Measurements from ENCODE around the gene ZDHHC14. TPM values are rescaled to one million over a fixed set of nuclear protein-coding genes. Genes with fewer than 3 reads are reported as not detected.

ZDHHC14 gene
- total RNA-seq, 2 donors from 2014 or later = 10.2 to 10.6 TPM

DNA sequence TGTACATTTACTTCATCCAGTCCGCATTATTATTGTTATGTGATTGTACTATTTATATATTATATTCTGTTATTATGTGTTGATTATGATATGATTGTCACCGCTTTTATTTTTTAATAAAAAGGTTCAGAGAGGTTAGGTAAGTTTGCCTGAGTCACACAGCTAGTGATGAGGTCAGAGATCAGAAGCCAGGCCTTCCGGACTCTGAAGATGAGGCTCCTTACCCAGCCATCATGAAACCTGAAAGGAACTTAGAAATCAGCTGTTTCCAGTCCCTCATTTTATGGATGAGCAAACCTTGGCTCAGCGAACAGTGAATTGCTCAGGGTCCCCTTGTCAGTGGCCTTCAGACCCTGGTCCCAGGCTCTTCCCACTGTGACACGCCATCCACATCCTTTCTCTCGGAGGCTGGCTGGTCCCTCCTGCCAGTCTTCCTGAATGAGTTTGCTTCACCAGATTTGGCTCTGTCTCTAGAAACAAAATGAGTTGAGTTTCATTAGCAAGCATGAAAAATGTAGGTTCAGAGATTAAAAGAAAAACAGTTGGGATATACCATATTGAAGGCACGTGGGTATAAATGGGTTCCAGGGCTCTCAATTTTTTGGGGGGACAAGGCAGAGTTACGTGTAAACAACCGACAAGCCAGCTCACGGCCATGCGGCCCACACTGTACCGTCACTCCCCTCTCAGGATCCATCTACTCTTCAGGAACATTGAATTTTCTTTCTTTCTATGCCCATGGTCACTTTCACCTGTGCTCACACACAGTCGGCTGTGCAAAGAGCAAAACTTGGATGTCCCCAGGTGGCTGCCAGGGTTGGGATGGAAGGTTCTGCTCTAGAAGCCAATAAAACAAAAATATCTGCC is 132.9 kb downstream of the ZDHHC14 start:
- no peaks in the 10 kb centered on the region for H3K36me3 ChIP-seq (replicated peaks in 1 of 2; ENCODE audit: insufficient read depth in 1 of 2, low read depth in 2 of 2)
- no peaks in the 10 kb centered on the region for H3K27me3 ChIP-seq
- intact Hi-C loops (cut with DNase I) = no loop called here
- ATAC-seq = no peak
- peaks cover 6% of the 10 kb centered on the region for H3K4me1 ChIP-seq
- no peak overlapping the region for H3K4me3 ChIP-seq
- no peak for TF ChIP-seq POLR2A (IDR thresholded peaks at IDR 0.05)
- TF ChIP-seq, protein P1, sequence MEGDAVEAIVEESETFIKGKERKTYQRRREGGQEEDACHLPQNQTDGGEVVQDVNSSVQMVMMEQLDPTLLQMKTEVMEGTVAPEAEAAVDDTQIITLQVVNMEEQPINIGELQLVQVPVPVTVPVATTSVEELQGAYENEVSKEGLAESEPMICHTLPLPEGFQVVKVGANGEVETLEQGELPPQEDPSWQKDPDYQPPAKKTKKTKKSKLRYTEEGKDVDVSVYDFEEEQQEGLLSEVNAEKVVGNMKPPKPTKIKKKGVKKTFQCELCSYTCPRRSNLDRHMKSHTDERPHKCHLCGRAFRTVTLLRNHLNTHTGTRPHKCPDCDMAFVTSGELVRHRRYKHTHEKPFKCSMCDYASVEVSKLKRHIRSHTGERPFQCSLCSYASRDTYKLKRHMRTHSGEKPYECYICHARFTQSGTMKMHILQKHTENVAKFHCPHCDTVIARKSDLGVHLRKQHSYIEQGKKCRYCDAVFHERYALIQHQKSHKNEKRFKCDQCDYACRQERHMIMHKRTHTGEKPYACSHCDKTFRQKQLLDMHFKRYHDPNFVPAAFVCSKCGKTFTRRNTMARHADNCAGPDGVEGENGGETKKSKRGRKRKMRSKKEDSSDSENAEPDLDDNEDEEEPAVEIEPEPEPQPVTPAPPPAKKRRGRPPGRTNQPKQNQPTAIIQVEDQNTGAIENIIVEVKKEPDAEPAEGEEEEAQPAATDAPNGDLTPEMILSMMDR (IDR thresholded peaks at IDR 0.05) = no peak
- no peak overlapping the region for H3K27ac ChIP-seq
- DNase-seq = no peak
- WGBS, 2 donors = 87 to 90% methylated on average over 13 of the region's 13 CpGs
- H3K9me3 ChIP-seq = no peaks in the 10 kb centered on the region

DNA sequence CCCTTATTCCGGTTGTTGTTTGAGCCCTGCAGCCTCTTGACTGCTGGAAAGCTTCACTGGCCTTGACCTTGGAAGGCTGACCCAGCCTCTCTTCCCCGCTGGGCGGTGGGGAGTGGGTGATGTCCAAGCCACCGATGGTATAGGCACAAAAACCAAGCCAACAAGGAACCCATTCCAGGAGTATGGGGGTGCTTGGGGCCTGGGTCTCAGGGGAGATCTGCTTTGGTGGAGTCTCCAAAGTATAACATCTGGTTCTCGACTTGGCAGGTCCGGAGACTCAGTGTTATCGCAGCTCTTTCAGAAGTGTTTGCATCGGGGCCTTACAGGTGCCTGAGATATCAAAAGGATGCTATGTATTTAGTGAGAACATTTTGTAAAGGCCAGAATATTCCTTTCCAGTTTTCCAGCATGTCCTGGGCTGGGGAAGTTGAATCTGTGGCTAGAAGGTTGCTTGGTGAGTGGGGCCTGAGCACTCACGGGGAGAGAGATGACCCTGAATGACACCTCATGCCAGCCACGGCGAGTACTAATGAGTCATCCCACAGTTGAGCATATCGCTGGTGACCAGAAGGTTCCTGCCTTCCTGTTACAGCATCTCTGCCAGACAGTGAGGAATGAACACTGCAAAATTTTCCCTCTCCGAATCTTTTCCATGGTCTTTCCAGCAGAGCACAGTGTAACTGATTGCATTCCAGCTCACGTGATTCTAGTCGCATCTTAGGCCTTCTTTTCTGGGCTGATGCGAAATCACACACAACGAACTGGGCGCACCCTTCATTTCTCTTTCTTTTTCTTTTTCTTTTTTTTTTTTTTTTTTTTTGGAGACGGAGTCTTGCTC is 133.9 kb downstream of the ZDHHC14 start:
- TF ChIP-seq POLR2A (IDR thresholded peaks at IDR 0.05) = no peak
- intact Hi-C loops (cut with DNase I) = no loop called here

DNA sequence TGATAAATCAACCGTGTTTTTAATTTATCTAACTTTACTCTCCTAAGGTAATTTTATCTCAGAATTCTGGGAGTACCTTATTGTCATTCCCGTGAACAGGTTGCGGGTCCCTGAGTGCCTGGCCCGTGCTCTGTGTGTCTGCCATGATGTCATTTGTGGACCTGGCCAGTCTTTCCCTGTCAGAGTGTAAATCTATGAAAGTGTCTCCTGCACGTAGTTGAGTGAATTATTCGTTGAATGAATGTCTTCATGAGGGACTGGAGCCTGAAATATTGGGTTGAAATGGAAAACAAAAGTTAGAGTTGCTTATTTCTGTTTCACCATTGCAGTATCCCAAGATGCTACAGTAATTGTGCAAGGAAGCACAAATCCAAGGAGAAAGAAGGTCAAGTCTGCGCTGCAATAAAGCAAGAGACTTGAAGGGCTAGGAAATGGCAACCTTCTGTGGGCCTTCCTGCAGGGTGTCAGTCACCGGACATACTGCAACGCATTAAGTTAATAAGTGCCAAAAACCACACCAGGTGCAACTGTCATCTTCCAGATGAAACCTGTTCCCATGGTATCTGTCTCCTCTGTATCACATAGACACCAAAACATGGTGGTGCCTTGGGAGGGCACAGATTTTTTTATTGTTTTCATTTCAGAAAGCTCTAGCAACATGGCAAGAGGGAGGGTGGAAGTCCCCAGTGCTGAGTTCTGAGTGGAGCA is 135.5 kb downstream of the ZDHHC14 start:
- Histone ChIP-seq H3K4me3 (no peak overlapping the region), H3K9me3 (no peaks in the 10 kb centered on the region)
- intact Hi-C loops (cut with DNase I) = no loop called here

More for the DNA sequence above, 133.9 kb downstream of the ZDHHC14 start:
- ATAC-seq = no peak
- peaks cover 6% of the 10 kb centered on the region for H3K4me1 ChIP-seq
- DNase-seq = peak in 1 of 4 donors; percentile 38
- H3K27me3 ChIP-seq = no peaks in the 10 kb centered on the region
- WGBS, 2 donors = 80 to 92% methylated on average over 17 to 19 of the region's 19 CpGs
- no peaks in the 10 kb centered on the region for H3K36me3 ChIP-seq (replicated peaks in 1 of 2; ENCODE audit: insufficient read depth in 1 of 2, low read depth in 2 of 2)
- no peak overlapping the region for H3K27ac ChIP-seq
- H3K9me3 ChIP-seq = no peaks in the 10 kb centered on the region
- H3K4me3 ChIP-seq = no peak overlapping the region

DNA sequence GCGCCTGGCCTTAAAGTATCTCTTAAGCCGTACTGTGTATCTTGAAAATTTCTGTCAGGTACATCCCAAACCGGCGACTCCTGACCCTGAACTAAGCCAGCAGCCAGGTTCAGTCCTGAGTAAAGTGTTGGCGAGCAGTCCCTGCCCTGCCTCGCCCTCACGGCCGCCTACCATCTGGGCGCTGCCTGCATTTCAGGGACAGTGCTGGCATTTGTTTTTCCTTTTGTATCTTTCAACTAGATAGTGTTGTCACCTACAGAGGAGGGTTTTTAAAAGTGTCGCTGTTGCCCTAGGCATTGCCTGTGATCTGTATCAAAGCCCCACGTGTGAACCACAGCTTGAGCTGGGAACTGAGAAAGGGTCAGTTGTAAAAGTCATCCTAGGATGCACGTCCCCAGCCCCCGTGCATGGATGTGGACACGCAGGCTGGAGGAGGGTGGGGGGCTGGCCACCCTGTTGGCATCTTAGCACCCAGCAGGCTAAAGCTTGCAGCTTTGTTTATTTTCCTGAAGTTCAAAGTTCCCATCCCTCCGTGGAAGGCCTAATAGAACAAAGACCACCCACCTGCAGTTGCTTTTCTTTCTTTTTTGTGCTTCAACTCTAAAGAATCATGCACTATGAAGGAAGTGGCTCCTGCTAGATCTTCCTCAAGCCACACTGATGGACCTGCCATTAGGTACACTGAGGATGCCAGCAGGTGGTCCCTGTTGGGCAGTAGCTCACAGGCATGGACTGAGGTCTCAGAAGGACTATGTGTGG is 136.8 kb downstream of the ZDHHC14 start:
- intact Hi-C loops (cut with DNase I) = no loop called here
- TF ChIP-seq POLR2A (IDR thresholded peaks at IDR 0.05) = no peak
- TF ChIP-seq, protein P1 (IDR thresholded peaks at IDR 0.05) = no peak
- 85% methylated on average over 15 of the region's 15 CpGs for WGBS, 2 donors
- DNase-seq (no peak), ATAC-seq (no peak)
- Histone ChIP-seq H3K27me3 (no peaks in the 10 kb centered on the region), H3K4me1 (peaks cover 6% of the 10 kb centered on the region), H3K9me3 (no peaks in the 10 kb centered on the region), H3K4me3 (no peak overlapping the region), H3K27ac (no peak overlapping the region), H3K36me3 (replicated peaks in 1 of 2; ENCODE audit: insufficient read depth in 1 of 2, low read depth in 2 of 2) (no peaks in the 10 kb centered on the region)

More for the DNA sequence above, 135.5 kb downstream of the ZDHHC14 start:
- H3K36me3 ChIP-seq (replicated peaks in 1 of 2; ENCODE audit: insufficient read depth in 1 of 2, low read depth in 2 of 2) = no peaks in the 10 kb centered on the region
- no peak for DNase-seq
- H3K27me3 ChIP-seq = no peaks in the 10 kb centered on the region
- ATAC-seq = no peak
- H3K4me1 ChIP-seq = peaks cover 6% of the 10 kb centered on the region
- H3K27ac ChIP-seq = no peak overlapping the region
- WGBS, 2 donors = 78 to 80% methylated on average over 9 of the region's 9 CpGs
- TF ChIP-seq POLR2A (IDR thresholded peaks at IDR 0.05) = no peak
- TF ChIP-seq, protein P1 (IDR thresholded peaks at IDR 0.05) = no peak

Data from body of pancreas (tissue), 4 donors.